Activated B cell treated with CpG ODN at 0.5 μM for 24 hours (primary cell): ENCODE results near the gene NDUFV2. TPM values are rescaled to one million over a fixed set of nuclear protein-coding genes. Genes with fewer than 3 reads are reported as not detected.
"Not testable (repeated sequence)": the region's sequence is repeated elsewhere in the genome, so short reads cannot be mapped to it uniquely, and the experiment has no call there.

ENCODE experiments used
- ATAC-seq: fragments of 200-7000 bp; cut with Tn5 transposase; one replicate; pipeline ENCODE4 v1.10.0; 2021; ENCODE audit warnings: low read depth, mild to moderate bottlenecking, moderate library complexity
- CTCF ChIA-PET: fragments of 350-600 bp; sonication (Branson Sonifier 250); formaldehyde crosslinking; loops from one replicate; lab custom pipeline; 2021; ENCODE audit warnings: antibody characterized with exemption; lab: Charles Lee
- POLR2A ChIA-PET: fragments of 350-600 bp; sonication (Branson Sonifier 250); formaldehyde crosslinking; loops from one replicate; lab custom pipeline; 2021; ENCODE audit warnings: antibody characterized with exemption; lab: Charles Lee
- DNase-seq: peaks from one replicate; pipeline ENCODE4 v3.0.0; 2022
- H3K27ac Mint-ChIP-seq: one replicate; pipeline ENCODE4 v1.8.0; 2020; ENCODE audit warnings: mixed read lengths
- H3K27me3 Mint-ChIP-seq: one replicate; pipeline ENCODE4 v1.8.0; 2021; ENCODE audit warnings: mixed read lengths
- H3K36me3 Mint-ChIP-seq: one replicate; pipeline ENCODE4 v1.8.0; 2021; ENCODE audit warnings: low read depth, mixed read lengths
- H3K4me1 Mint-ChIP-seq: one replicate; pipeline ENCODE4 v1.8.0; 2021; ENCODE audit warnings: mixed read lengths
- H3K4me3 Mint-ChIP-seq: one replicate; pipeline ENCODE4 v1.8.0; 2020; ENCODE audit warnings: mild to moderate bottlenecking, mixed read lengths
- H3K9me3 Mint-ChIP-seq: one replicate; pipeline ENCODE4 v1.8.0; 2020; ENCODE audit warnings: mixed read lengths
- CTCF ChIP-seq: fragments of 200-600 bp; IDR thresholded peaks from one replicate; pipeline ENCODE4 v1.8.0; 2022; ENCODE audit warnings: antibody characterized with exemption, mild to moderate bottlenecking
- intact Hi-C: fragments of 100-400 bp; cut with micrococcal nuclease; formaldehyde crosslinking; loops from one replicate; pipeline ENCODE4 v1.15.1; 2024
- total RNA-seq: library from RNA; stranded (reverse); gene quantifications from 2 replicates; pipeline ENCODE4 v1.2.3, GENCODE V29; 2022

Gene NDUFV2
- total RNA-seq, 1 donor from 2014 or later, result 168 TPM

GRCh38 chr18:9088252-9088651 is 14.2 kb upstream of the NDUFV2 start:
- no peak for TF ChIP-seq CTCF
- H3K27me3 Mint-ChIP-seq, result no peaks in the 10 kb centered on the region
- no peak for DNase-seq
- H3K9me3 Mint-ChIP-seq, result no peaks in the 10 kb centered on the region
- POLR2A ChIA-PET, result no interaction called here
- peaks cover 13% of the 10 kb centered on the region for H3K4me1 Mint-ChIP-seq
- no peak overlapping the region for H3K4me3 Mint-ChIP-seq
- intact Hi-C loops, result no loop called here
- ATAC-seq, result no peak
- CTCF ChIA-PET, result interaction anchor here (1.3 kb wide), 1 partner anchor 15 kb away, joined by 3 read pairs; no protein-coding TSS in a partner anchor
- H3K36me3 Mint-ChIP-seq, result no peaks in the 10 kb centered on the region
- H3K27ac Mint-ChIP-seq, result no peak overlapping the region

GRCh38 chr18:9088727-9089126 is 13.8 kb upstream of the NDUFV2 start:
- DNase-seq, H3K27me3 Mint-ChIP-seq, H3K4me3 Mint-ChIP-seq, intact Hi-C loops, H3K27ac Mint-ChIP-seq, ATAC-seq, H3K36me3 Mint-ChIP-seq, H3K4me1 Mint-ChIP-seq, H3K9me3 Mint-ChIP-seq, POLR2A ChIA-PET, CTCF ChIA-PET: not testable (repeated sequence)

GRCh38 chr18:9090578-9090977 is 11.9 kb upstream of the NDUFV2 start:
- TF ChIP-seq CTCF, result no peak
- Mint-ChIP-seq H3K9me3 (no peaks in the 10 kb centered on the region), H3K36me3 (no peaks in the 10 kb centered on the region), H3K4me1 (peaks cover 16% of the 10 kb centered on the region), H3K4me3 (no peak overlapping the region), H3K27ac (no peak overlapping the region), H3K27me3 (no peaks in the 10 kb centered on the region)
- DNase-seq, result no peak
- CTCF ChIA-PET, result no interaction called here
- ATAC-seq, result no peak
- POLR2A ChIA-PET, result interaction anchor here (0.6 kb wide), 1 partner anchor 18 kb away, joined by 3 read pairs; no protein-coding TSS in a partner anchor
- intact Hi-C loops, result no loop called here

- DNase-seq (no peak), ATAC-seq (no peak)
- peaks cover 21% of the 10 kb centered on the region for H3K4me1 Mint-ChIP-seq
- CTCF ChIA-PET, result no interaction called here
- no peaks in the 10 kb centered on the region for H3K36me3 Mint-ChIP-seq
- no peaks in the 10 kb centered on the region for H3K27me3 Mint-ChIP-seq
- no peak for TF ChIP-seq CTCF
- no peak overlapping the region for H3K4me3 Mint-ChIP-seq
- intact Hi-C loops, result no loop called here
- H3K9me3 Mint-ChIP-seq, result no peaks in the 10 kb centered on the region
- POLR2A ChIA-PET, result interaction anchor here (2.5 kb wide), 1 partner anchor 8 kb away, joined by 6 read pairs; no protein-coding TSS in a partner anchor
- H3K27ac Mint-ChIP-seq, result no peak overlapping the region
These were observed 11.4 kb upstream of the NDUFV2 start for GRCh38 chr18:9091066-9091476.

GRCh38 chr18:9092665-9093064 is 9.8 kb upstream of the NDUFV2 start:
- H3K27ac Mint-ChIP-seq, result peak overlapping the region; percentile 12
- no peak overlapping the region for H3K4me3 Mint-ChIP-seq
- H3K4me1 Mint-ChIP-seq, result peaks cover 21% of the 10 kb centered on the region
- intact Hi-C loops, result no loop called here
- H3K36me3 Mint-ChIP-seq, result no peaks in the 10 kb centered on the region
- TF ChIP-seq CTCF, result no peak
- no peaks in the 10 kb centered on the region for H3K27me3 Mint-ChIP-seq
- ATAC-seq (no peak), DNase-seq (no peak)
- CTCF ChIA-PET, result no interaction called here
- no peaks in the 10 kb centered on the region for H3K9me3 Mint-ChIP-seq
- POLR2A ChIA-PET, result interaction anchor here (2.5 kb wide), 1 partner anchor 9 kb away, joined by 6 read pairs; no protein-coding TSS in a partner anchor

- DNase-seq, H3K27me3 Mint-ChIP-seq, H3K36me3 Mint-ChIP-seq, H3K27ac Mint-ChIP-seq, H3K9me3 Mint-ChIP-seq, intact Hi-C loops, ATAC-seq, H3K4me3 Mint-ChIP-seq: not testable (repeated sequence)
- ChIA-PET POLR2A (interaction anchor here (0.7 to 2.5 kb wide), 3 partner anchors 10 to 46 kb away, joined by 3 to 8 read pairs (median 6); no protein-coding TSS in a partner anchor), CTCF (interaction anchor here (1.8 kb wide), 1 partner anchor 20 kb away, joined by 7 read pairs; no protein-coding TSS in a partner anchor)
- peaks cover 21% of the 10 kb centered on the region for H3K4me1 Mint-ChIP-seq
These were observed 9.4 kb upstream of the NDUFV2 start for GRCh38 chr18:9093109-9093508.
